IPS-20b (cell line): ENCODE measurements around the gene TRAF5.
A peak's percentile ranks its signal among the peaks of the same experiment; 100 is the strongest.

Source experiments
- H3K27ac ChIP-seq: one replicate; pipeline ENCODE4 v1.5.1; 2013; ENCODE audit warnings: low read length
- H3K27me3 ChIP-seq: 2 replicates; pipeline ENCODE4 v1.6.1; 2013; ENCODE audit warnings: mild to moderate bottlenecking, low read length, inconsistent platforms; ENCODE audit not compliant: insufficient read depth
- H3K36me3 ChIP-seq: 2 replicates; pipeline ENCODE4 v1.6.1; 2013; ENCODE audit warnings: low read depth, mild to moderate bottlenecking, inconsistent platforms, low read length, moderate library complexity; ENCODE audit not compliant: insufficient read depth
- H3K4me1 ChIP-seq: 2 replicates; pipeline ENCODE4 v1.6.1; 2013; ENCODE audit warnings: mild to moderate bottlenecking, control low read depth, inconsistent platforms, low read length, moderate library complexity; ENCODE audit not compliant: insufficient read depth
- H3K4me3 ChIP-seq: 2 replicates; pipeline ENCODE4 v1.5.1; 2013; ENCODE audit warnings: mild to moderate bottlenecking, low read length, inconsistent platforms
- H3K9ac ChIP-seq: 2 replicates; pipeline ENCODE4 v1.6.1; 2013; ENCODE audit warnings: low read depth, mild to moderate bottlenecking, inconsistent platforms, low read length, moderate library complexity
- H3K9me3 ChIP-seq: 2 replicates; pipeline ENCODE4 v1.6.1; 2013; ENCODE audit warnings: mild to moderate bottlenecking, low read depth, low read length, inconsistent platforms; ENCODE audit not compliant: insufficient read depth

TRAF5 gene

DNA sequence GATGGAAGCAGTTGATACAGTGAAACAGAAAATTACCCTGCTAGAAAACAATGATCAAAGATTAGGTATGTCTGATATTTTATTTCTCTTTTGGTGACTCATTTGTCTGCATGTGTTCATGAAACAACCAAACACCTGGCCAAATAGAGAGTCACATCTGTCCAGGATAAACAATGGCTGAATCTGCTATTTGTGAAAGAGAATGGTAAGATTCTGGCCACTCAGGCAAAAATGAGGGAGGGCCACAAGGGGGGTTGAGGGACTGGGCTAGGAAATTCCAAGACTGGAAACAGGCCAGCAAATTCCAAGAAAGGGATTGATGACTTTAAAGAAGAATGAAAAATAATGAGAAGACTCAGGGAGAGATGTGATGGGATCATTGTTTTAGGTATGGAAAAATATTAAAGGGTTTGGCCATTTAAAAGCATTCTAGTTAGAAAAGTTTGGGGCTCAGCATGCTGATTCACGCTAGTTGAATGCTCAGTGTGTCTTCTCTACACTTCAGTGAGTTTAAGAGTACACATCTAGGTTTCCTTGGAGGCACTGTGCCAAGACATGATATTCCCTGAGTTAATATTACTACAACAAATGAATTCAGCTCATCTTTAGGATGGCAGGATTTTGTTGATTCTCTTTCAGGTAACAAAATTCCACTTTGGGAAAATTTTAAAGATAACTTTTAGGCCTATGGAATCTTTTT is 44.9 kb downstream of the TRAF5 start:
- Histone ChIP-seq H3K4me3 (no peak overlapping the region), H3K9me3 (no peaks in the 10 kb centered on the region), H3K27ac (no peak overlapping the region), H3K4me1 (peaks cover 9% of the 10 kb centered on the region; the same call in 1 of the 2 replicates), H3K27me3 (no peaks in the 10 kb centered on the region), H3K36me3 (peaks cover 39% of the 10 kb centered on the region), H3K9ac (no peak overlapping the region)

DNA sequence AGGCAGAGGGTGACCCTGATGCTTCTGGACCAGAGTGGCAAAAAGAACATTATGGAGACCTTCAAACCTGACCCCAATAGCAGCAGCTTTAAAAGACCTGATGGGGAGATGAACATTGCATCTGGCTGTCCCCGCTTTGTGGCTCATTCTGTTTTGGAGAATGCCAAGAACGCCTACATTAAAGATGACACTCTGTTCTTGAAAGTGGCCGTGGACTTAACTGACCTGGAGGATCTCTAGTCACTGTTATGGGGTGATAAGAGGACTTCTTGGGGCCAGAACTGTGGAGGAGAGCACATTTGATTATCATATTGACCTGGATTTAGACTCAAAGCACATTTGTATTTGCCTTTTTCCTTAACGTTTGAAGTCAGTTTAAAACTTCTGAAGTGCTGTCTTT is 45.8 kb downstream of the TRAF5 start:
- Histone ChIP-seq H3K36me3 (peaks cover 35% of the 10 kb centered on the region), H3K27me3 (no peaks in the 10 kb centered on the region), H3K4me3 (no peak overlapping the region), H3K9me3 (no peaks in the 10 kb centered on the region), H3K4me1 (peaks cover 18% of the 10 kb centered on the region; the same call in 1 of the 2 replicates), H3K27ac (no peak overlapping the region), H3K9ac (no peak overlapping the region)

DNA sequence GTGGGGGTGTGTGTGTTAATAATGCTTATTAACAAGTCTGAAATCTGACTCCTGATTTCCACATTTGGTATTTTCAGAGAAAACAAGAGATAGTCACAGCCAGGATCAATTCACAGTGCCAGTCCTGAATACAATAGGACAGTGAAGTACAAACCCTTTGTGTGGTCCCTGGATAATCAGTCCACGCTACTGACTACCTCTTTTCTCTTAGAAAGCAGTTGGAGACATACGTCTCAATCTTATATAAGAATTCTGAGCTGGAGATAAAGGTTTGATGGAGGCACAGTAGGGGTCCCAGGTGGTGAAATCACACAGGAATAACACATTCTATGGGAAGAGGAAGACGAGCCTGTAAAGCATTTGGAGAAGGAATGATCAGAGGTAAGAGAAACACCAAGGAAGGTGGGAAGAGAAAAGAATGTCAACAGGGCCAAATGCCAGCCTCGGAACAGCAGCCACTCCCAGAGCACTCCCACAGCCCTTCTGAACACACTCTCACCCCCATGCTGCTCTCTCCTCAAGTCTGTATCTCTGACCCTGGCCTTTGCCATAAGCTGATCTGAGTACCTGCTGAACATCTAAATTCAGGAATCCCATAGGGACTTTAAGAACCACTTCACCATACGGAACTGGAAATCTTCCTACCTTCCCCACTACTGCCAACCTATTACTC is 48.6 kb downstream of the TRAF5 start:
- Histone ChIP-seq H3K4me3 (no peak overlapping the region), H3K36me3 (peaks cover 24% of the 10 kb centered on the region), H3K9me3 (no peaks in the 10 kb centered on the region), H3K4me1 (peaks cover 30% of the 10 kb centered on the region; the same call in 1 of the 2 replicates), H3K27me3 (no peaks in the 10 kb centered on the region), H3K27ac (no peak overlapping the region), H3K9ac (no peak overlapping the region)

DNA sequence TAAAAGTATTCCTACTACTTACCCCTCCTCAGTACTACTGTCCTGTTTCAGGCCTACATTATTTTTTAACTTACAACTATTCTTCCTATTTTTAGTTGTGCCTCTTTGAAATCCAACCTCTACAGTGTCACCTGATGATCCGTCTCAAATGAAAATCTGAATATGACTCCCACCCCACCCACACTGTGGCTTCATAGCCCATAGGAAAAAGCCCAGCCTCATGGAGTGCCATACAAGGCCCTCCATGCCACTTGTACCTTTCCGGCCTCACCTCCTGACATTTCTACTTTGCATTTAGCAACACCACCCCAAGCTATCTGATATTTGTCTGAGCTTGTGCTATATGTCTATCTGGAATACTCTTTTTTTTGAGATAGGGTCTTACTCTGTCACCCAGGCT is 49.3 kb downstream of the TRAF5 start:
- no peak overlapping the region for H3K27ac ChIP-seq
- peaks cover 30% of the 10 kb centered on the region; the same call in 1 of the 2 replicates for H3K4me1 ChIP-seq
- no peaks in the 10 kb centered on the region for H3K27me3 ChIP-seq
- H3K4me3 ChIP-seq = no peak overlapping the region
- H3K9ac ChIP-seq = no peak overlapping the region
- H3K36me3 ChIP-seq = peaks cover 24% of the 10 kb centered on the region
- no peaks in the 10 kb centered on the region for H3K9me3 ChIP-seq

DNA sequence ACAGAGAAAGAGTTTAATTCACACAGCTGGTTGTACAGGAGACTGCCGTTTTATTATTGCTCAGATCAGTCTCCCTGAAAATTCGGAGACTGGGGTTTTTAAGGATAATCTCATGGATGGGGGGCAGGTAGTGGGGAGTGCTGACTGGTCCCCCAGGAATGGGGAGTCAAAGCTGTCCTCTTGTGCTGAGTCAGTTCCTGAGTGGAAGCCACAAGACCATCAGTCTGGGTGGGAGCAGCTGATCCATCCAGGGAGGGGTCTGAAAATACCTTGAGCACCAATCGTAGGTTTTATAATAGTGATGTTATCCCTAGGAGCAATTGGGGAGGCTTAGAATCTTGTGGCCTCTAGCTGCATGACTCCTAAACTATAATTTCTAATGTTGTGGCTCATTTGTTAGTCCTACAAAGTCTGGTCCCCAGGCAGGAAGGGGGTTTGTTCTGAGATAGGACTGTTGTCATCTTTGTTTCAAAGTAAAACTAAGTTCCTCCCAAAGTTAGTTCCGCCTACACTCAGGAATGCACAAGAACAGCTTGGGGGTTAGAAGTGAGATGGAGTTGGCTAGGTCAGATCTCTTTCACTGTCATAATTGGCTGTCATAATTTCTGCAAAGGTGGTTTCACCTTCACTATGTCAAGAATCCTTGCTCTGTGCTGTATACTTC is 50.3 kb downstream of the TRAF5 start:
- Histone ChIP-seq H3K27me3 (no peaks in the 10 kb centered on the region), H3K9me3 (no peaks in the 10 kb centered on the region), H3K9ac (no peak overlapping the region), H3K4me1 (peaks cover 30% of the 10 kb centered on the region; the same call in 1 of the 2 replicates), H3K27ac (peak overlapping the region; percentile 3), H3K36me3 (peaks cover 16% of the 10 kb centered on the region), H3K4me3 (peak overlapping the region; percentile 36)

DNA sequence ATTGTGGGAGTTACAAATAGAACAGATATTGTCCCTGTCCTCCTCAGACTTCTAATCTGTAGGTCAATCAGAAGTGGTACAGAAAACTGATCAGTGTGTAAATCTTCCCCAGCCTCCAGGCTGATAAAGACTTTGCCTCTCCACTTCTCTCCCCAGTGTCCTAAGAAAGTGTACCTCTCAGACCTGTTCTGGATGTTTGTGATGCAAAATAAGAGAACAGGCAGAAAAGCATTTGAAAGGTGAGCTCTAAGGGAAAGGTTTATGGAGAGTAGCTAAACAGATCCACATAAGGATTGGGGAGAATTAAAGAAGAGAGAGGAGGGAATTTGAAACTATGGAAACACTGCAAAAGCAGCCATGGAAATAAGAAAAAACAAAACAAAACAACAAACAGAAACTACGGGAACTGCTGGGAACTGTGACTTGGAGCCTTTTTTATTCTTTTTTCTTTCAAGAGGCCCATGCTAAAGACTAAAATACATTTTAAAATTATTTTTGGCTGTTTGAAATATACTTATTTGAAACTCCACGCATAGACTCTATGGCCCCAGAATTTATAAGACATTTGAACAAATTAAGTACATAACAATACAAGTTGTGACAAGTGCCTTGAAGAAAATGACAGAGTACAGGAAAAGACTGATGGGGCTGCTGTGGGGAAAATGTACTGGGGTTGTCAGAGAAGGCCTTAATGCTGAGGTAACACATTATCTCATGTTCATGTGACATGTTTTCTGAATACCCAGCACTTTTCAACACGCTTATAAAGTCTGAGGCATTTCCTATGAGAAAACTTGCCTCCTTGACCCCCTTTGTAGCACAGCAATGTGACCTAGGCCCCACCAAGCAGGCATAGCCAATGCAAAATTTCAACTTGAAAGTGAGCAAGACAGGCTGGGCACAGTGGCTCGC is 51.2 kb downstream of the TRAF5 start:
- Histone ChIP-seq H3K27ac (no peak overlapping the region), H3K9ac (no peak overlapping the region), H3K27me3 (no peaks in the 10 kb centered on the region), H3K36me3 (peaks cover 11% of the 10 kb centered on the region), H3K9me3 (no peaks in the 10 kb centered on the region), H3K4me3 (peak overlapping the region; percentile 36), H3K4me1 (peaks cover 30% of the 10 kb centered on the region; the same call in 1 of the 2 replicates)

DNA sequence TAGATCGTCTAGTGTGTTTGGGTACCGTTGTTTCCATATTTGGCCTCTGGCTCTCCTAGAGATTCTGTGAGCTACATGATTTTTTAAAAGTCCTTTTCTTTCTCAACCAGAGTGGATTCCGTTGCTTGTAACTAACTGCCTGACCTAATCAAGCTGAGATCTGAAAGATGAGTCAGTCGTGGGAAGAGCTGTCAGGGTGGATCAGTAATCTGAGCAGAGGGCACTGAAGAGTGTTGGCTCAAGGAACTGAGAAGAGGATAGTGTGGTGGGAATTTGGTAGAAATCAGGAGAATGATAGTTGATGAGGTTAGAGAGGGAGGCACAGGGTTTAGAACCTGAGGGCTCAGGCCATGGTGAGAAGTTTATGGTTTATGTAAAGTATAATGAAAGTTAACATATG is 52.2 kb downstream of the TRAF5 start:
- Histone ChIP-seq H3K27ac (no peak overlapping the region), H3K4me3 (no peak overlapping the region), H3K9ac (no peak overlapping the region), H3K36me3 (peaks cover 7% of the 10 kb centered on the region; the same call in 1 of the 2 replicates), H3K4me1 (peaks cover 35% of the 10 kb centered on the region; the same call in 1 of the 2 replicates), H3K27me3 (no peaks in the 10 kb centered on the region), H3K9me3 (no peaks in the 10 kb centered on the region)

DNA sequence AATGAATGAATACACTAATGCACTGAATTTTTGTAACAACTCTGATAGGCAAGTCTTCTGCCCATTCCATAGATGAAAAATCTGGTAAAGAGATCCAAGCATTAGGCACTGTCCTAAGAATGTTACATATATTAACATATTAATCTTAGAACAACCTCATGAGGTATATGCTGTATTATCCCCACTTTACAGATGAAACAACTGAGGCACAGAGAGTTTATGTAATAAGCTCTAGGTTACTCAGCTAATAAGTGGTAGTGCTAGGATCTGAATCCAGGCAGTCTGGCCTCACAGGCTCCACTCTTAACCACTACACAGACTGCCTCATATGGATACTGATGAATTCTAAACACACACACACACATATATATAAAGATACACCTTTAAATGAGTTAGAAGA is 52.8 kb downstream of the TRAF5 start:
- no peak overlapping the region for H3K9ac ChIP-seq

DNA sequence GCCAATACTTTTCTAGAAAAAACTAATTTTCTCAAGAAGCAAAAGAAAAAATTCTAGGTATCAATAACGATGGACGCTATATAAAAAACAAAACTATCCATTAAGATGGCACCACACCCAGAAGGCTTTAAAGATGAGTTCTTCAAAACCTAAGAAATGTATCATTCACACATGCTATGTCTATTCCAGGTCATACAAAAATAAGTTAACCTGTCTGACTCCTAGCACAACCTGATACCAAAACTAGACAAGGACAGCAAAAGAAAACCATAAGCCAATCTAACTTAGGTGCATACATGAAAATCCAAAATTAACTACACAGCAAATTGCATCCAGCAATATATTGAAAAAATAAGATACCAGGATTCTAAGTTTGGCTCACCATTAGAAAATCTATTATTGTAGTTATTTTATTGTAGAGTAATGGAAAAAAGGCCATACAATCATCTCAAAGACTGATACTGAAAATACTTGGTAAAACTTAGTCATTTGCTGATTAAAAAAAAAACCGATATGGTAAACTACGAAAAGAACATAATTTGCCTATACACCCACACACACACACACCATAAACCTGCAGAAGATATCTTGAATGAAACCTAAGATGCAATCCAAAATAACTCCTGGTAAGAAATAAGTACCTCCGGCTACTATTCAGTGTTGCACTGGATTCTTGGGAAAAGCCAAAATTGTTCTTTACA is 55.0 kb downstream of the TRAF5 start:
- Histone ChIP-seq H3K4me1 (peaks cover 26% of the 10 kb centered on the region; the same call in 1 of the 2 replicates), H3K9me3 (no peaks in the 10 kb centered on the region), H3K27me3 (no peaks in the 10 kb centered on the region), H3K4me3 (peak overlapping the region; percentile 85; the same call in 1 of the 2 replicates), H3K27ac (no peak overlapping the region), H3K36me3 (no peaks in the 10 kb centered on the region), H3K9ac (peak overlapping the region; percentile 89; the same call in 1 of the 2 replicates)

More for the DNA sequence above, 52.8 kb downstream of the TRAF5 start:
- Histone ChIP-seq H3K27me3 (no peaks in the 10 kb centered on the region), H3K27ac (no peak overlapping the region), H3K36me3 (0 out of 2 replicates have a peak, but pooled peaks cover 1% of the 10 kb centered on the region), H3K9me3 (no peaks in the 10 kb centered on the region), H3K4me1 (peaks cover 36% of the 10 kb centered on the region; the same call in 1 of the 2 replicates), H3K4me3 (no peak overlapping the region)

DNA sequence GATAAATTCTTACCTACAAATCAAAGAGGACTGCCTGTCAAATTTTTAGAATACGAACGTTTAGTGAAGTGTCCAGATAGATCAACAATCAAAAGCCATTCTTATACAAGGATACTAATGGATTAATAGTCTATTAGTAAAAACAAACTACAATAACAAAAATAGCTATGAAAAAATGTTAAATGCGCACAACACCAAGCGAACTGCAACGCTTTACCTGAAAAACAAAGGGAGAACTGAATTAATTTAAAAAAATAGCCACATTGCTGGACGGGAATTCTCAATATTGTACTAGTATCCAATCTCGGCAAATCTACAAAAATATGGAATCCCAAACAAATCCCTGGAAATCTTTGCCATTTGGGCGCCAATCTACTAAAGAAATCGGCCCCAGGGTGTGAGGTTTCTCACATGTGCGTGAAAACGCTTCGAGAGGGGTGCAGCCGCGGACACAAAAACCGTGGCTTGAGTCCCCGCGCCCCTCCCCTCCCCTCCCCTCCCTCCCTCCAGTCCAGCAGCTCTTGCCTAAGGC is 55.6 kb downstream of the TRAF5 start:
- H3K9ac ChIP-seq = peak overlapping the region; percentile 89
- peak overlapping the region; percentile 85 for H3K4me3 ChIP-seq
- no peaks in the 10 kb centered on the region for H3K27me3 ChIP-seq
- peaks cover 20% of the 10 kb centered on the region; the same call in 1 of the 2 replicates for H3K4me1 ChIP-seq
- no peaks in the 10 kb centered on the region for H3K36me3 ChIP-seq
- peak overlapping the region; percentile 40 for H3K27ac ChIP-seq
- H3K9me3 ChIP-seq = no peaks in the 10 kb centered on the region
